Activated CD4-positive, alpha-beta T cell treated with anti-CD3 and anti-CD28 coated beads, Interleukin-2, amount 50 U/mL, for 24 hours (primary cell): ENCODE data around the gene KCNH4.
"Not testable (repeated sequence)": the region's sequence is repeated elsewhere in the genome, so short reads cannot be mapped to it uniquely, and the experiment has no call there.

Experiments
- DNase-seq, 2 donors: peaks; one replicate each; pipeline ENCODE4 v3.0.0-alpha.2; 2020; ENCODE audit warnings: low read depth in 1 of 2, low spot score in 1 of 2

The KCNH4 gene

GRCh38 chr17:42180922-42181850, at the start of gene KCNH4:
Gene KCNH4 (minus strand): TSS chr17:42181142. CDS start chr17:42180945, 197 bp downstream.
- peak; percentile 85 for DNase-seq

- DNase-seq, result no peak
These were observed 49.3 kb upstream of the KCNH4 start for GRCh38 chr17:42230225-42230624.

DNA sequence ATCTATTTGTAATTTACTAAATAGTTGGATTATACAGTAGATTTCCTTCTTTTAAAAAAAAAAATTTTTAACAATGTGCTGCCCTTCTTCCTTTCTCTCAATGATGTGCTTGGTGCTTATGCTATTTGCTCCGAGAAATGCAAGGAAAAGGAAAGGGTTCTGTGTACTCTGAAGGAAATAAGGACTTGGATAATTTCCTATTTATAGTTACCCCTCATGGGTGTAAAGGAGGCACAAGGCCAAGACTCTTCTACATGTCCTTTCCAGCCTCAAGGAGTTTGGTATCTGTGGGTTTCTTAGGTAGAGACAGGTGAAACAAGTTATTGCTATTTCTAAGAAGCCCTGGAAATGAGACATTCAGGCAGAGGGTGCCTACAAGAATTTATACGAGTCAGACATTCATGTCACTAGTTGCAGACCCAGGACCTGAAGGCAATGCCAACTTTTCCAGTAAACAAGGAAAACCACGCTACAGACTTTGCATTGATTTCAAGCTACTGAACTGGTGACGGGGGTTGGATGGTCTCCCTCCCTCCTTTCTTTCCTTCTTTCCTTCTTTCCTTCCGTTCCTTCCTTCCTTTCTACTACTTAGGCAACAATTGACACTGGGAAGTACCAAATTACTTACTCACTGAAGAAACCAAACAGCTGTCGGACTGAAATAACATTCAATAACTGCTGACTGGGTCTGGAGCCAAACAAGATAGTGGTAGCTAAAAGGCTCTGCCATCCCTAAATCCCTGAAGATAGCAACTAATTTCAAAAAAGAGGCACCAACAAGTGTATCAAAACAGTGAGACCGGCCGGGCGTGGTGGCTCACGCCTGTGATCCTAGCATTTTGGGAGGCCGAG, 47.1 kb upstream of the KCNH4 start:
- DNase-seq, result no peak

DNA sequence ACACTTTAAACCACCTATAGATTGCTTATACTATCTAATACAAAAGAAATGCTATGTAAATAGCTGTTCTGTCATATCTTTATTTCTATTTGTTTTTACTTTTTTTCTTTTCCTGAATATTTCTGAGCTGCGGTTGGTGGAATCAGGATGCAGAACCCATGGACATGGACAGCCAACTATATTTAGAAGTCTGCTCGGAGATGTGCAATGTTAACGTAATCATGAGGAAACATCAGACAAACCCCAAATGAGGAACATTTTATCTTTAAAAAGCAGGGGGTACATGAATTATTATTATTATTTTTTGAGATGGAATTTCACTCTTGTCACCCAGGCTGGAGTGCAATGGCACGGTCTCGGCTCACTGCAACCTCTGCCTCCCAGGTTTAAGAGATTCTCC, 44.7 kb upstream of the KCNH4 start:
- DNase-seq, result no peak

- no peak for DNase-seq
These were observed 43.7 kb upstream of the KCNH4 start for GRCh38 chr17:42224651-42225050.

- DNase-seq, result peak; percentile 14 to 38
These were observed 41.2 kb upstream of the KCNH4 start for GRCh38 chr17:42221886-42222745.

GRCh38 chr17:42219280-42219679, 38.3 kb upstream of the KCNH4 start:
- DNase-seq, result not testable (repeated sequence)

DNA sequence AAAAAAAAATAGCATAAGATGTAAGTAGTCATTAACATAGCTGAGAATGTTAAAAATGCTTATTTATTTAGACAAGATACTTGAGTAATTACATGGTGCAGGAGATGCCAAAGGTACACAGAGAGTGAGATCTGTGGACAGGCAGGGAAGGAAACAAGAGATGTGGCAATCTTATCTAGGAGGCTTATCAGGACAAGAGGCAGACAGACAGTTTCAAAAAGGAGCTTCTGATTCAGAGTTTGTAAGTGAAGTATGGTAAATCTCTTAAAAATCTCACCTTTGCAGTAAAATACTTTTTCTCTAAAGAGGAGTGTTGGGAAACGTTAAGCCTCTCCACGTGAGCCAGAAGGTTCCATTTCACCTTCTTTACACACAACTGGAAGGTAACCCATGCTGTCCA, 33.2 kb upstream of the KCNH4 start:
- DNase-seq, result no peak

GRCh38 chr17:42212382-42212781, 31.4 kb upstream of the KCNH4 start:
- DNase-seq, result no peak

- DNase-seq, result not testable (repeated sequence)
These were observed 31.0 kb upstream of the KCNH4 start for GRCh38 chr17:42211921-42212341.

DNA sequence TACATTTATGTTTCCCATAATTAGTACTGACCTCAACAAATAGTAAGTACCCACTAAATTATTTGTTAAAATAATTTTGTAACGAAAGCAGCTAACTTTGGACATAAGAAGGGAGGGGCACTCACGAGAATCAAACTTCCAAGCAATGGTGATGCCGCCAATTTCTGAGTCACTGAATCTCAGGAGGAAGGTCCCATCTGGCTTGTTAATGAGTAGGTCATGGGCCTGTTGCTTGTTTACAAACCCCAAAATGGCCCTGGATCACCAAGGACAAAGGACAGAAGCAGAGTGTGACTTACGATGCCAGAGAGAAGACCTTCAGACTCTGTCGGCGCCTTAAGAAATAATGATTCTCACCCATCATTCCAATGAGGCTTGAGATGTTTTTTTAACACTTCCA, 29.1 kb upstream of the KCNH4 start:
- DNase-seq, result no peak

DNA sequence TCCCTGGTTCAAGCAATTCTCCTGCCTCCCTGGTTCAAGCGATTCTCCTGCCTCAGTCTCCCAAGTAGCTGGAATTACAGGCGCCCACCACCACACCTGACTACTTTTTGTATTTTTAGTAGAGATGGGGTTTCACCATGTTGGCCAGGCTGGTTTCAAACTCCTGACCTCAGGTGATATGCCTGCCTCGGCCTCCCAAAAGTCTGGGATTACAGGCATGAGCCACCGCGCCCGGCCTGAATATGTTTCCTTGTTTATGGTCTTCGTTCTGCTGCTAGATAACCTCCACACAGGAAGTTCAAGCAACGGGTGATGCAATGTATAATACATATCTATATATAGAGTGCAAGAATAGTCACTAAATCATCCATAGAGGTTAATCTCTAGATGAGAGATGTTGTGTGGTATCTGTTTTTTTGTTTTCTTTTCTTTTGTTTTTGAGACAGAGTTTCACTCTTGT, 25.2 kb upstream of the KCNH4 start:
- not testable (repeated sequence) for DNase-seq

DNA sequence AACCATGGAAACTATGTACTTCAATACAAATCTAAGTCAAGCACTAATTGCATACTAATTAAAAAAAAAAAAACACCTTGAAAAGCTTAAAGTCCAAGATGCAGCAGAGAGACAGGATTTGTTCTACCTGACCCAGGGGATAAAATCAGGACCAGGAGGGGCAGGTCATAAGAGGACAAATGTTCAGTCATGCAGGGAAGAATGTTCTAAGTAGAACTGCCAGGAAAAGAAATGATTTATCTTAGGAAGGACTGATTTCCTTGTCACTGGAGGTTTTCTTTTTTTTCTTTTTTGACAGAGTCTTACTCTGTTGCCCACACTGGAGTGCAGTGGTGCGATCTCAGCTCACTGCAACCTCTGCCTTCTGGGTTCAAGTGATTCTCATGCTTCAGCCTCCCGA, 22.4 kb upstream of the KCNH4 start:
- no peak for DNase-seq

DNA sequence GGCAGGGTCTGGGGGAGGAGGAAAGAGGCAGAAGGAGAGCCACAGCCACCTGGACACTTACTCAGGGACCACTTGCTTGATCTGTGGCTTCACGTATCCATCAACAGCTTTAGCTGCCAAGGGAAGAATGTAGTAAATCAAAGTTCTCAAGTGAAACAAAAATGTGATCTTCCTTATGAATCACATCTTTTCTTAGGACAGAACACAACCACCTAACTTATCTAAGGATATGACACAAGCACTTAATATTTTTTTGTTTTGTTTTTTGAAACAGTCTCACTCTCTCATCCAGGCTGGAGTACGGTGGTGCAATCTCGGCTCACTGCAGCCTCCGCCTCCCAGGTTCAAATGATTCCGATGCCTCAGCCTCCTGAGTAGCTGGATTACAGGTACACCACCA, 21.8 kb upstream of the KCNH4 start:
- DNase-seq, result no peak

DNA sequence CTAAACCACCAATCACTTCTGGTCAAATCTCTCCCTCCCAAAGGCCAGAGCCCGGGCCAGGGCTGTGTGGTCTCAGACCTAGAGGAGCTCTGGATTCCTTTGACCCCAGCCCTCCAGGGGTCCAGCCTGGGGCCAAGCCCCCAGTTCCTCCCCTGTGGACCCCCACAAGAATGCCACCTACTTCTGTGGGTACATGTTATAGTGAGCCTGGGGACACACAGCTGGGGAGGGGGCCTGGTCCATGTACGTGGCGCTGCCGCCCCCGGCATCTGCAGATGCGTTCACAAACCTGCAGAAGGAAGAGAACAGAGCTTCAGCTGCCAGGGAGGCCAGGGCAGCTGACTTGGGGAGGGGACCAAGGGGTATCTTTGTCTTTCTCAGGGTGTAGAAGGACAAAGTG, 21.2 kb upstream of the KCNH4 start:
- no peak for DNase-seq

DNA sequence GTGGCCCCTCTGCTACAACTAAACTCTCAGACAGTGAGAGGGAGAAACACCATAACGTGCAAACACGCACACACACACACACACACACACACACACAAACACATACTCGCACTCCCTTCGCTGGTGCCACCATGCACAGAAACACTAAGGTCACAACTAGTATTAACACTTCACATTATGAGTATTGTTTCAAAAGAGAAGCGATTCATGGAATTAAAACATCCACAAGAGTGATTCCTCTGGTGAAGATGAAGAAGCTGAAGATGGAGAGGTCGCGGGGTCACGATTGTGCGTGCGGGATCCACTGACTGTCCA, 20.5 kb upstream of the KCNH4 start:
- DNase-seq, result no peak

DNA sequence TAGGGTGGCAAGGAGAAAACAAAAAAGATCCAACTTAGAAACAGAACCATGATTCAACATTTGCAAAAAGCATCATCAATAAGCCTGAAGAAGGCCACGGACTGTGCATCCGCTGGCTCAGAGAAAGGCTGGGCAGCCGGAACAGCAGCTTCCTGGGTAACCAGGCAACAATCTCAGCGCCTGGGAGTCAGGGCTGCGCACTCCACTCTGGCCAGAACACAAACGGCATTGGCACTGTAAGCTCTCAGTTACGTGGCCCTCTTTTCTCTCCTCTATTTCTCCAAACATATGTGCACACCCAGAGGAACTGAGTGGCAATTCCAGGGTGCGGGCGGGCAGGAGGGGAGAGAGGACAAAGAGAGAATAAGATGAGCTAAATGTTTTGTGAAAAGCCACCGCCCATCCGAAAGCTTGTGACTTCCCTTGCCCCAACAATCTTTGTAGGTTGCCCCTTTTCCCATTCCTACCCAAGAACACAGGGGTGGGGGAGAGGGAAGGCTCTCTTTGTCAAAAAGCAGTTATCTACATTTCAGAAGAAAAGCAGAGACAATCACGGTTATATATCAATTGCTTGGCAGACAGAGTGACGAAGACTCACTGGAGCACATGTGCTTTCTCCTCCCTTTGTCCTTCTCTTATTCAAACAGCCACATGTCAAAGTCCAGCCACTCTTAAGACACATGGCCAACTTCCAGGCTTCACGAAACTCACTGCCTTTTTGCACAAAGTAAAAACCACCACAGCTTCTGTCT, 19.9 kb upstream of the KCNH4 start:
- DNase-seq, result no peak

DNA sequence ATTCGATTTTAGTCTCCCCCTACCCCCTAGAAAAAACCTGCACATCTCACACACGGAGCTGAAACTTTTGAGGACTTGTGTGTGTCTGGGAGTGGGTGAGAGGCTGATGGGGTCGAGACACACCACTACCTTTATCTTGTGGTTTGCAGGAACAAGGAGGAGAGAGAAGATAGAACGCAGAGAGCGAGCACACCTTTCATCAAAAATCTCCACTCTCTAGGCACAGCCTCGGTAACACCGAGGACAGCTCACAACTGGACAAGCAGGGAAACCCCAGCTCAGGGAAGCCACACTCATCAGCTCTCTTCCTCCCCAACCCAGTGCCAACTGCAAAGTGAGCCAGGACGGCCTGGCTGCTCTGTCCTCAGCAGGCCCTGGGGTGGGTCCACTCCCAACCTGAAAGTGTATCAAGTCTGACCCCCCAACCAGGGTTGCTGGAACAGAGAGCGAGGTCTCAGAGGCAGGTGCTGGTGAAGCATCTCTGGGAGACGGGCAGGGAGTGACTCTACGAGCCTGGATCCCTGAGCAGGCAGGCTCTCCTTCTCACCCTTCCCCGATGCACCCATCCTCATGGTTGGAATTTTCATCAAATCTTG, 18.6 kb upstream of the KCNH4 start:
- no peak for DNase-seq

DNA sequence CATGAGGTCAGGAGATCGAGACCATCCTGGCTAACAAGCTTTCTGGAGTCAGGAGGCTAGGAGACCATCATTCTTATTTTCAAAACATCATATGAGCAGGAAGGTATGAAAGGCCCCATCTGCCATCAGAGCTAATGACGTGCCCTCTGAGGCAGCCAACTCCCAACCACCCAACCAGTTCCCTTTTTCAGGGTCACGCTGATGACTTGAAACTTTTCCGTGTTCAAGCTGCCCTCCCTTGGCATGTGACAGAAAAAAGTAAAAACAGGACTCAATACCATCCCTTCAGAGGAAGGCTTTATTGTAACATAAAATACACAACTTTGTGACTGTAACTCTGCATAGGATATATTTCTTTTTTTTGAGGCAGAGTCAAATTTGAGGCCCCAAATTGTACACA, 18.0 kb upstream of the KCNH4 start:
- no peak for DNase-seq

GRCh38 chr17:42197564-42198156, 16.7 kb upstream of the KCNH4 start:
- no peak for DNase-seq
